Astrocyte (in vitro differentiated cells and primary cell): ENCODE measurements around the gene SUN1.

Source experiments
- EZH2 ChIP-seq: IDR thresholded peaks from 2 replicates; pipeline ENCODE4 v1.6.1; 2012; ENCODE audit warnings: mild to moderate bottlenecking, low read length, inconsistent platforms; ENCODE audit not compliant: insufficient read depth
- TF ChIP-seq, protein P1 (sequence below): IDR thresholded peaks from 2 replicates; pipeline ENCODE4 v1.5.1; 2011; ENCODE audit warnings: low read depth, mild to moderate bottlenecking, inconsistent platforms, low read length, moderate library complexity; ENCODE audit not compliant: insufficient read depth

- TF ChIP-seq EZH2: no peak
- TF ChIP-seq, protein P1, sequence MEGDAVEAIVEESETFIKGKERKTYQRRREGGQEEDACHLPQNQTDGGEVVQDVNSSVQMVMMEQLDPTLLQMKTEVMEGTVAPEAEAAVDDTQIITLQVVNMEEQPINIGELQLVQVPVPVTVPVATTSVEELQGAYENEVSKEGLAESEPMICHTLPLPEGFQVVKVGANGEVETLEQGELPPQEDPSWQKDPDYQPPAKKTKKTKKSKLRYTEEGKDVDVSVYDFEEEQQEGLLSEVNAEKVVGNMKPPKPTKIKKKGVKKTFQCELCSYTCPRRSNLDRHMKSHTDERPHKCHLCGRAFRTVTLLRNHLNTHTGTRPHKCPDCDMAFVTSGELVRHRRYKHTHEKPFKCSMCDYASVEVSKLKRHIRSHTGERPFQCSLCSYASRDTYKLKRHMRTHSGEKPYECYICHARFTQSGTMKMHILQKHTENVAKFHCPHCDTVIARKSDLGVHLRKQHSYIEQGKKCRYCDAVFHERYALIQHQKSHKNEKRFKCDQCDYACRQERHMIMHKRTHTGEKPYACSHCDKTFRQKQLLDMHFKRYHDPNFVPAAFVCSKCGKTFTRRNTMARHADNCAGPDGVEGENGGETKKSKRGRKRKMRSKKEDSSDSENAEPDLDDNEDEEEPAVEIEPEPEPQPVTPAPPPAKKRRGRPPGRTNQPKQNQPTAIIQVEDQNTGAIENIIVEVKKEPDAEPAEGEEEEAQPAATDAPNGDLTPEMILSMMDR: no peak
Observed at GRCh38 chr7:842431-843031, 10.3 kb downstream of the SUN1 start.
